WERI-Rb-1 (cell line): ENCODE measurements around the gene CRACDL.

Source experiments
- DNase-seq: peaks from one replicate; pipeline ENCODE4 v3.0.0-alpha.2; 2020
- H3K27ac ChIP-seq: fragments of 250-450 bp; sonication (Bioruptor Pico); 2 replicates; pipeline ENCODE4 v1.5.1; 2020; ENCODE audit warnings: mild to moderate bottlenecking, moderate library complexity
- H3K27me3 ChIP-seq: fragments of 250-450 bp; sonication (Bioruptor Pico); 2 replicates; pipeline ENCODE4 v1.5.1; 2021; ENCODE audit warnings: mild to moderate bottlenecking, low read depth, moderate library complexity; ENCODE audit not compliant: insufficient read depth, severe bottlenecking
- H3K36me3 ChIP-seq: fragments of 250-450 bp; sonication (Bioruptor Pico); 2 replicates; pipeline ENCODE4 v1.5.1; 2020; ENCODE audit warnings: mild to moderate bottlenecking, moderate library complexity
- H3K4me3 ChIP-seq: 2 replicates; pipeline ENCODE4 v1.5.1; 2011; ENCODE audit warnings: low read depth, mild to moderate bottlenecking, control low read depth, low read length
- H3K9me3 ChIP-seq: fragments of 250-450 bp; sonication (Bioruptor Pico); 2 replicates; pipeline ENCODE4 v1.5.1; 2021; ENCODE audit warnings: mild to moderate bottlenecking, moderate library complexity; ENCODE audit not compliant: severe bottlenecking
- CTCF ChIP-seq: IDR thresholded peaks from 2 replicates; pipeline ENCODE4 v1.5.1; 2011; ENCODE audit warnings: low read depth, mild to moderate bottlenecking, control low read depth, inconsistent platforms, low read length

The CRACDL gene

GRCh38 chr2:98776136-98776535 is 159.9 kb downstream of the CRACDL start:
- Histone ChIP-seq H3K27ac (no peak overlapping the region), H3K9me3 (no peaks in the 10 kb centered on the region), H3K36me3 (no peaks in the 10 kb centered on the region), H3K4me3 (no peak overlapping the region), H3K27me3 (no peaks in the 10 kb centered on the region)
- no peak for DNase-seq
- no peak for TF ChIP-seq CTCF

GRCh38 chr2:98775146-98775986 is 160.7 kb downstream of the CRACDL start:
- TF ChIP-seq CTCF: no peak
- H3K27ac ChIP-seq: no peak overlapping the region

GRCh38 chr2:98773907-98774306 is 162.1 kb downstream of the CRACDL start:
- DNase-seq: no peak
- H3K9me3 ChIP-seq: no peaks in the 10 kb centered on the region
- H3K27me3 ChIP-seq: no peaks in the 10 kb centered on the region
- TF ChIP-seq CTCF: no peak
- H3K36me3 ChIP-seq: no peaks in the 10 kb centered on the region
- no peak overlapping the region for H3K4me3 ChIP-seq
- no peak overlapping the region for H3K27ac ChIP-seq

More at GRCh38 chr2:98775146-98775986, 160.7 kb downstream of the CRACDL start:
- H3K27me3 ChIP-seq: no peaks in the 10 kb centered on the region
- no peak for DNase-seq
- H3K4me3 ChIP-seq: no peak overlapping the region
- H3K36me3 ChIP-seq: no peaks in the 10 kb centered on the region
- H3K9me3 ChIP-seq: no peaks in the 10 kb centered on the region

- Histone ChIP-seq H3K27ac (no peak overlapping the region), H3K4me3 (no peak overlapping the region), H3K36me3 (no peaks in the 10 kb centered on the region), H3K27me3 (no peaks in the 10 kb centered on the region), H3K9me3 (no peaks in the 10 kb centered on the region)
- no peak for TF ChIP-seq CTCF
- DNase-seq: no peak
Observed at GRCh38 chr2:98773169-98773568, 162.9 kb downstream of the CRACDL start.

- H3K27me3 ChIP-seq: no peaks in the 10 kb centered on the region
- H3K27ac ChIP-seq: no peak overlapping the region
- TF ChIP-seq CTCF: no peak
- no peak for DNase-seq
- H3K36me3 ChIP-seq: no peaks in the 10 kb centered on the region
- H3K4me3 ChIP-seq: no peak overlapping the region
- H3K9me3 ChIP-seq: no peaks in the 10 kb centered on the region
Observed at GRCh38 chr2:98772536-98772935, 163.5 kb downstream of the CRACDL start.
